Prostate gland (tissue), 2 donors: ENCODE measurements around the gene FHL5. TPM values are rescaled to one million over a fixed set of nuclear protein-coding genes. Genes with fewer than 3 reads are reported as not detected.
"Not testable (repeated sequence)": the region's sequence is repeated elsewhere in the genome, so short reads cannot be mapped to it uniquely, and the experiment has no call there.

ENCODE experiments used
- DNase-seq: peaks from one replicate; pipeline ENCODE4 v3.0.0-alpha.2; 2019; ENCODE audit warnings: low spot score
- H3K27ac ChIP-seq, 2 donors: fragments of 200-600 bp; sonication (generic); 2 replicates each; pipeline ENCODE4 v1.5.1; 2017 to 2019
- H3K27me3 ChIP-seq: fragments of 200-600 bp; sonication (generic); replicated peaks from 2 replicates; pipeline ENCODE4 v1.5.1; 2019; ENCODE audit not compliant: insufficient read depth
- H3K36me3 ChIP-seq, 2 donors: fragments of 200-600 bp; sonication (generic); 1 replicate in 1 of 2; 2 replicates in 1 of 2; pipeline versions ENCODE4 v1.5.1 to v1.8.1; 2017 to 2019
- H3K4me1 ChIP-seq: fragments of 200-600 bp; sonication (generic); replicated peaks from 2 replicates; pipeline ENCODE4 v1.5.1; 2019
- H3K4me3 ChIP-seq, 2 donors: fragments of 200-600 bp; sonication (generic); 2 replicates each; pipeline ENCODE4 v1.5.1; 2017 to 2019
- H3K9me3 ChIP-seq: fragments of 200-600 bp; sonication (generic); 2 replicates; pipeline ENCODE4 v1.5.1; 2017
- POLR2A ChIP-seq: fragments of 450-650 bp; IDR thresholded peaks from one replicate; pipeline ENCODE4 v1.6.1; 2016; ENCODE audit warnings: antibody characterized with exemption, mild to moderate bottlenecking
- POLR2AphosphoS5 ChIP-seq: sonication (generic); formaldehyde crosslinking; IDR thresholded peaks from one replicate; pipeline ENCODE4 v1.6.1; 2017; ENCODE audit warnings: antibody characterized with exemption
- WGBS: methylation state at CpG from one replicate; pipeline ENCODE4 v1.1.5; 2018; 5-methylcytosine and 5-hydroxymethylcytosine counted together
- intact Hi-C: fragments of 100-400 bp; cut with DNase I; formaldehyde crosslinking; loops from one replicate; pipeline ENCODE4 v1.14.2; 2022
- total RNA-seq, 2 donors: library from RNA; depleted of rRNA; stranded (reverse); fragments of >200 nt; gene quantifications; one replicate each; pipeline ENCODE4 v1.1.0, GENCODE V29; 2016
- TF ChIP-seq, protein P1 (sequence below), 4 experiments: fragments of 200-600 bp in 2 of 4; fragments of 450-650 bp in 2 of 4; sonication (generic) in 2 of 4; IDR thresholded peaks; 1 replicate in 3 of 4; 2 replicates in 1 of 4; pipeline ENCODE4 v1.5.1; 2016 to 2019; ENCODE audit warnings: antibody characterized with exemption in 4 of 4, mild to moderate bottlenecking in 2 of 4, moderate library complexity in 2 of 4

Gene FHL5
- total RNA-seq, 2 donors from 2014 or later = 4.9 to 23.3 TPM

GRCh38 chr6:96626759-96627364 lies 63.9 kb downstream of the FHL5 start:
- intact Hi-C loops = loop anchor here (5.0 to 10.0 kb wide), 2 partner anchors 268 to 430 kb away; partner anchors contain the start of gene NDUFAF4
- no peaks in the 10 kb centered on the region for H3K27me3 ChIP-seq
- no peak overlapping the region for H3K4me3 ChIP-seq
- WGBS = 6% methylated on average over 2 of the region's 2 CpGs
- no peaks in the 10 kb centered on the region for H3K9me3 ChIP-seq
- no peak for DNase-seq
- TF ChIP-seq POLR2A (no peak), POLR2AphosphoS5 (no peak)
- TF ChIP-seq, protein P1, sequence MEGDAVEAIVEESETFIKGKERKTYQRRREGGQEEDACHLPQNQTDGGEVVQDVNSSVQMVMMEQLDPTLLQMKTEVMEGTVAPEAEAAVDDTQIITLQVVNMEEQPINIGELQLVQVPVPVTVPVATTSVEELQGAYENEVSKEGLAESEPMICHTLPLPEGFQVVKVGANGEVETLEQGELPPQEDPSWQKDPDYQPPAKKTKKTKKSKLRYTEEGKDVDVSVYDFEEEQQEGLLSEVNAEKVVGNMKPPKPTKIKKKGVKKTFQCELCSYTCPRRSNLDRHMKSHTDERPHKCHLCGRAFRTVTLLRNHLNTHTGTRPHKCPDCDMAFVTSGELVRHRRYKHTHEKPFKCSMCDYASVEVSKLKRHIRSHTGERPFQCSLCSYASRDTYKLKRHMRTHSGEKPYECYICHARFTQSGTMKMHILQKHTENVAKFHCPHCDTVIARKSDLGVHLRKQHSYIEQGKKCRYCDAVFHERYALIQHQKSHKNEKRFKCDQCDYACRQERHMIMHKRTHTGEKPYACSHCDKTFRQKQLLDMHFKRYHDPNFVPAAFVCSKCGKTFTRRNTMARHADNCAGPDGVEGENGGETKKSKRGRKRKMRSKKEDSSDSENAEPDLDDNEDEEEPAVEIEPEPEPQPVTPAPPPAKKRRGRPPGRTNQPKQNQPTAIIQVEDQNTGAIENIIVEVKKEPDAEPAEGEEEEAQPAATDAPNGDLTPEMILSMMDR (IDR thresholded peaks at IDR 0.05) = peak in 3 of 4 experiments; percentile 33 to 61 (median 41)
- H3K4me1 ChIP-seq = no peaks in the 10 kb centered on the region
- H3K27ac ChIP-seq = no peak overlapping the region
- H3K36me3 ChIP-seq = no peaks in the 10 kb centered on the region

- Histone ChIP-seq H3K4me1 (no peaks in the 10 kb centered on the region), H3K27me3 (no peaks in the 10 kb centered on the region), H3K4me3 (no peak overlapping the region), H3K36me3 (no peaks in the 10 kb centered on the region), H3K27ac (no peak overlapping the region), H3K9me3 (no peaks in the 10 kb centered on the region)
- no peak for DNase-seq
- WGBS = 28% methylated on average over 3 of the region's 3 CpGs
- intact Hi-C loops = no loop called here
- TF ChIP-seq, protein P1 (IDR thresholded peaks at IDR 0.05) = no peak
- TF ChIP-seq POLR2AphosphoS5 = no peak
- no peak for TF ChIP-seq POLR2A
These were observed 68.3 kb downstream of the FHL5 start for GRCh38 chr6:96631248-96631647.

GRCh38 chr6:96637979-96638378 lies 75.1 kb downstream of the FHL5 start:
- H3K4me1 ChIP-seq, H3K36me3 ChIP-seq, H3K9me3 ChIP-seq, intact Hi-C loops, H3K27ac ChIP-seq, H3K27me3 ChIP-seq, DNase-seq, H3K4me3 ChIP-seq: not testable (repeated sequence)
- WGBS = 63% methylated on average over 10 of the region's 10 CpGs

- no peaks in the 10 kb centered on the region for H3K4me1 ChIP-seq
- no peaks in the 10 kb centered on the region for H3K36me3 ChIP-seq
- no peak overlapping the region for H3K4me3 ChIP-seq
- 61% methylated on average over 5 of the region's 5 CpGs for WGBS
- intact Hi-C loops = no loop called here
- H3K9me3 ChIP-seq = no peaks in the 10 kb centered on the region
- no peaks in the 10 kb centered on the region for H3K27me3 ChIP-seq
- TF ChIP-seq POLR2A (no peak), POLR2AphosphoS5 (no peak)
- TF ChIP-seq, protein P1 (IDR thresholded peaks at IDR 0.05) = no peak
- no peak overlapping the region for H3K27ac ChIP-seq
- no peak for DNase-seq
These were observed 82.2 kb downstream of the FHL5 start for GRCh38 chr6:96645106-96645505.

DNA sequence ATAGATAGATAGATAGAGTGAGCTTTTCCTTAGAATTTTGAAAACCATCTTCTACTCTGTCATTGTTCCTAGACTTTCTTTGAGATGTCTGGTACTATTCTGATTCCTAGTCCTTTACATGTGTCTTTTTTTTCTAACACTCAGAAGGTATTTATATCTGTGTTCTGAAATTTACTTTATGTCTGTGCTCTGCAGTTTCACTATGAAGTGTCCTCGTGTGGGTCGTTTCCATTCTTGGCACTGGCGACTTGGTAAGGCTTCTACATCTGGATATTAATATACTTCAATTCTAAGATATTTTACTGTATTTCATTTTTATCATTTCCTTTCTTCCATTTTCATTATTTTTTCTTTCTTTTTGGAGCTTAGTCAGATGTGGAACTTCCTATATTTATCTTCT lies 87.0 kb downstream of the FHL5 start:
- Histone ChIP-seq H3K4me3 (no peak overlapping the region), H3K27ac (no peak overlapping the region), H3K36me3 (no peaks in the 10 kb centered on the region), H3K9me3 (no peaks in the 10 kb centered on the region), H3K27me3 (no peaks in the 10 kb centered on the region), H3K4me1 (no peaks in the 10 kb centered on the region)
- 70% methylated on average over 3 of the region's 3 CpGs for WGBS
- DNase-seq = no peak
- intact Hi-C loops = no loop called here
- TF ChIP-seq POLR2A (no peak), POLR2AphosphoS5 (no peak)
- TF ChIP-seq, protein P1 (IDR thresholded peaks at IDR 0.05) = no peak
